ENCODE results near the gene SUSD5.

Gene SUSD5

DNA sequence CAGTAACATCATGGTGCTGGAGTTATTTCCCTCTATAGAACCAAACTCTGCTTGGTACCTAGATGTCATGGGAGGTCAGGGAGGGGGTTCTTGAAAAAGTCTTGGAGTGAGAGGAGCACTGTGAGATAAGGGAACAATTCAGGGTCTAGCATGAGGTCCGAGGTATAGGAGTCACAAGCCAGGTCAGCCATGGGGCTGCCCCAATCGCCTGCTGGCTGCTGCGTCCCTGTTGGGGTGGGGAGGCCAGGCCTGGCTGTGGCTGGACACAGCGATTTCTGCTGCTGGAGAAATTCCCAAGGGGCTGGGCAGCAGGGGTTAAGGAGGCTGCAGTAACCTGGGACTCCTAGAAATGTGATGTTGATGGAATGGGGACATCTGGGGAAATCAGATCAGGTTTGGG is 44.9 kb downstream of the SUSD5 start:
- DNase-seq (ENCODE audit: low spot score): no peak
- TF ChIP-seq, protein P1, sequence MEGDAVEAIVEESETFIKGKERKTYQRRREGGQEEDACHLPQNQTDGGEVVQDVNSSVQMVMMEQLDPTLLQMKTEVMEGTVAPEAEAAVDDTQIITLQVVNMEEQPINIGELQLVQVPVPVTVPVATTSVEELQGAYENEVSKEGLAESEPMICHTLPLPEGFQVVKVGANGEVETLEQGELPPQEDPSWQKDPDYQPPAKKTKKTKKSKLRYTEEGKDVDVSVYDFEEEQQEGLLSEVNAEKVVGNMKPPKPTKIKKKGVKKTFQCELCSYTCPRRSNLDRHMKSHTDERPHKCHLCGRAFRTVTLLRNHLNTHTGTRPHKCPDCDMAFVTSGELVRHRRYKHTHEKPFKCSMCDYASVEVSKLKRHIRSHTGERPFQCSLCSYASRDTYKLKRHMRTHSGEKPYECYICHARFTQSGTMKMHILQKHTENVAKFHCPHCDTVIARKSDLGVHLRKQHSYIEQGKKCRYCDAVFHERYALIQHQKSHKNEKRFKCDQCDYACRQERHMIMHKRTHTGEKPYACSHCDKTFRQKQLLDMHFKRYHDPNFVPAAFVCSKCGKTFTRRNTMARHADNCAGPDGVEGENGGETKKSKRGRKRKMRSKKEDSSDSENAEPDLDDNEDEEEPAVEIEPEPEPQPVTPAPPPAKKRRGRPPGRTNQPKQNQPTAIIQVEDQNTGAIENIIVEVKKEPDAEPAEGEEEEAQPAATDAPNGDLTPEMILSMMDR (conservative IDR thresholded peaks at IDR 0.05; ENCODE audit: low read depth): no peak
- POLR2A ChIA-PET (ENCODE audit: low non-redundant PET): no interaction called here
- CTCF ChIA-PET: no interaction called here
- no peak overlapping the region for H3K27ac ChIP-seq

DNA sequence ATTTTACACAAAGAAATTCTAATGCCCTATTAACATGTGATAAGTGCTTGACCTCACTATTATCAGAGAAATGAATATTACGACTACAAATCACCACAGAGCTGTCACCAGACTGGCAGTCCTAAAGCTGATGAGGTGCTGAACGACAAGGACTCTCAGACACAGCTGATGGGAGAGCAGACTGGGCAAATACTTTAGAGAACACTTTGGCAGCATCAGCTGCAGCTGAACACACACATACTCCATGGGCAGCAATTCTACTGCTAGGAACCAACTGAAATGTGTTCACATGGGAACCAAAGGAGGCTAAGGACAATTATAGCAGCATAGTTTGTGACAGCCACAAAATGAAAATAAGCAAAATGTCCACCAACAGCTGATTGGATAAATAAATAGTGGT is 45.5 kb downstream of the SUSD5 start:
- no peak overlapping the region for H3K27ac ChIP-seq
- ChIA-PET POLR2A (ENCODE audit: low non-redundant PET) (no interaction called here), CTCF (no interaction called here)
- TF ChIP-seq, protein P1 (conservative IDR thresholded peaks at IDR 0.05; ENCODE audit: low read depth): no peak
- DNase-seq (ENCODE audit: low spot score): no peak

DNA sequence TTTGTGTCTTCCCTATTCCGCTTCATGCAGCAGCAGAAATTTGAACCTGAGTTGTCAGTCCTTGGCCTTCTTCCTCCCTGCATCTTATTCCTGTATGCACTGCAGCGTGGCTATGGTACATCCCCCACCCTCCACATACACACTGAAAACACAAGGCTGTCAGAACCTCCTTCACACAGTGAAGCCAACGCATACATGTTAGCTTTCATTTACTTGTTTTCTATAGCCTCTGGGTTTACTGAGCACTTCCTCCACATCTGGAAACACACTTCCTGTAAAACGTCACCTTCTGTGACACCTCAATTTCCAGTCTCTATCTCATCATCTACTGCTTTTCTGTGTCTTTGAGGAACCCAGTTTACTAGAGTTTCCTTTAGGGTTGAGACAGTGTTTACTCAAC is 47.0 kb downstream of the SUSD5 start:
- no peak overlapping the region for H3K27ac ChIP-seq
- POLR2A ChIA-PET (ENCODE audit: low non-redundant PET): no interaction called here
- CTCF ChIA-PET: interaction anchor here (0.6 kb wide), 1 partner anchor 18 kb away, joined by 3 read pairs; no protein-coding TSS in a partner anchor
- DNase-seq (ENCODE audit: low spot score): no peak
- TF ChIP-seq, protein P1 (conservative IDR thresholded peaks at IDR 0.05; ENCODE audit: low read depth): no peak

DNA sequence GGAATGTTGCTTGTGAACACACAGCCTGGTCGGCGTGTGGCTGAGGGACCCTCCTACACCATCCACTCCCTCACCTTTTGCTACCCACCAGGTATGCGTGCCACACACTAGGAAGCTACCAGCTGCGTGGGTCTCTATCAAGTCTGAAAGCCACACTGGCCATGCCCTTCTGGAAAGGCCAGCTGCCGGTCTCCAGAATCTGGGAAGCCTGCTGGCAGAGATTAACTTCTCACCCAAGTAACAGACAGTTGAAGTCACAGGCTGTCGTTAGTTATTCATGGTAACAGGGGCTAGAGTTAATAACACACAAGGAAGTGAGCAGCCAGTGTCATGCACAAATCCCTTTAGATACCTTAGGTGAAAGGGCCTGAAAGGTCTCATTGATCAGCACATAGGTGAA is 48.1 kb downstream of the SUSD5 start:
- CTCF ChIA-PET: no interaction called here

DNA sequence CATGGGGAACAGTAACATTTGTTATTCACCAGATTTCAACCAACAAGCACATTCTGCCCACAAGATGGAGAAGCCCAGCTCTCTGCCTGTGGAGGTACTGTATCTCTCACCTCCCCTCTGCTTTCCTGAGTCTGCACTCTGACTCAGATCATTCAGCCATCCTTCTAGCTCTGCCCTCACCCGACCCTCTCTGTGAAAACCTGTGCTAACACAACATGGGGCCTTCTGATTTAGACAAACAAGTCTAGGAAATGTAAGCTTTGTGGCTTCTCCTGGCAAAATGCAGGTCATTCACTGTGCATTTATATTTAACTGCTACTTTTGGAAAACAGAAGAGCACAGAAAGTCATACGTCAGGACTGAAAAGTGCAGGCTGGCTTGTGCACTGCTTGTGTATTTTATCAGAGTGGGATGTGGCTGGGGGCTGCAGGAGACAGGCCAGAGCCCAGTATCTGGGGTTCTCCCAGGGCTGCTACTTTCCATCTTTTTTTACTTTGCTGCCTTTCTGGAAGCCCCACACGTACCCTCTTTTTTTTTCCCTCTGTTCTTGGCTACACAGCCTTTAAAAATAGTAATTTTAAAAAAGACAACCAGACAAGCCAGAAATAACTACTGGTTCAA is 50.8 kb downstream of the SUSD5 start:
- POLR2A ChIA-PET (ENCODE audit: low non-redundant PET): no interaction called here
- no peak overlapping the region for H3K27ac ChIP-seq
- CTCF ChIA-PET: interaction anchor here (1.3 kb wide), 1 partner anchor 205 kb away, joined by 3 read pairs; no protein-coding TSS in a partner anchor
- no peak for DNase-seq (ENCODE audit: low spot score)
- TF ChIP-seq, protein P1 (conservative IDR thresholded peaks at IDR 0.05; ENCODE audit: low read depth): no peak

More for the DNA sequence above, 48.1 kb downstream of the SUSD5 start:
- POLR2A ChIA-PET (ENCODE audit: low non-redundant PET): no interaction called here
- TF ChIP-seq, protein P1 (conservative IDR thresholded peaks at IDR 0.05; ENCODE audit: low read depth): no peak
- no peak for DNase-seq (ENCODE audit: low spot score)
- H3K27ac ChIP-seq: no peak overlapping the region

DNA sequence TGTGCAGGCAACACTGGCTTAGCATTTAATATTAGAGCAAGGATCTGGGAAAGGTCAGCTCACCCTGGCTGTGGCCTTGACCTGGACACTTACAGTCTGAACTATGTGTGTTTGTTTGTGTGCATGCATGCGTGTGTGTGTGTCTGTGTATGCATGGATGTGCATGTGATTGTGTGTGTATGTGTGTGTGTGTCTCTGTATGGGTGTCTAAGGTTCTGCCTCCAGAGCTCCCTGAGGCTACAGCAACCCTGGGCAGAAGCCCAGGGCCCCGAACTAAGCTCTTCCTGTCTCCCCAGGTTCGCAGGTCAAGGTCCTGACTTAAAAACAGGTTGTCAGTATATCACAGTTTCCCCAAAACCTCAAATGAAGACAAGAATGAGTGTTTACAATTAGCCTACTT is 51.3 kb downstream of the SUSD5 start:
- ChIA-PET CTCF (interaction anchor here (1.3 kb wide), 1 partner anchor 206 kb away, joined by 3 read pairs; no protein-coding TSS in a partner anchor), POLR2A (ENCODE audit: low non-redundant PET) (no interaction called here)
- no peak for DNase-seq (ENCODE audit: low spot score)
- H3K27ac ChIP-seq: no peak overlapping the region
- TF ChIP-seq, protein P1 (conservative IDR thresholded peaks at IDR 0.05; ENCODE audit: low read depth): no peak
